Right lung (tissue), 5 donors: Measurements from ENCODE around the gene NLGN1. TPM values are rescaled to one million over a fixed set of nuclear protein-coding genes. Genes with fewer than 3 reads are reported as not detected.
A peak's percentile ranks its signal among the peaks of the same experiment; 100 is the strongest.

ENCODE experiments used
- DNase-seq, 2 donors: peaks; one replicate each; pipeline ENCODE4 v3.0.0-alpha.2; 2013
- polyA plus RNA-seq, 5 donors: library from polyadenylated mRNA; unstranded; fragments of 120-200 nt; gene quantifications; one replicate each; pipeline versions ENCODE4 v1.2.1 to v1.2.3, GENCODE V29; 2013; ENCODE audit warnings: inconsistent platforms in 1 of 5, low replicate concordance in 1 of 5; ENCODE audit not compliant: insufficient read length in 5 of 5, insufficient read depth in 1 of 5

The NLGN1 gene
- polyA plus RNA-seq, 5 donors: 3.3 to 11.4 (median 8.6) TPM

- DNase-seq: no peak
Measured at GRCh38 chr3:173708191-173708590, 310.6 kb downstream of the NLGN1 start.

- DNase-seq: no peak
Measured at GRCh38 chr3:173709026-173709425, 311.5 kb downstream of the NLGN1 start.

- no peak for DNase-seq
Measured at GRCh38 chr3:173711619-173712018, 314.1 kb downstream of the NLGN1 start.

GRCh38 chr3:173719585-173719984 is 322.0 kb downstream of the NLGN1 start:
- DNase-seq: no peak

- DNase-seq: no peak
Measured at GRCh38 chr3:173725507-173725906, 328.0 kb downstream of the NLGN1 start.

- DNase-seq: no peak
Measured at GRCh38 chr3:173730391-173730790, 332.8 kb downstream of the NLGN1 start.

GRCh38 chr3:173732237-173732636 is 334.7 kb downstream of the NLGN1 start:
- DNase-seq: no peak

- peak; percentile 13 to 18 for DNase-seq
Measured at GRCh38 chr3:173733029-173733652, 335.6 kb downstream of the NLGN1 start.

GRCh38 chr3:173734473-173734872 is 336.9 kb downstream of the NLGN1 start:
- no peak for DNase-seq

GRCh38 chr3:173734895-173735294 is 337.4 kb downstream of the NLGN1 start:
- DNase-seq: no peak

- DNase-seq: no peak
Measured at GRCh38 chr3:173735841-173736240, 338.3 kb downstream of the NLGN1 start.

GRCh38 chr3:173737167-173737808 is 339.7 kb downstream of the NLGN1 start:
- DNase-seq: no peak

- DNase-seq: no peak
Measured at GRCh38 chr3:173739726-173740125, 342.2 kb downstream of the NLGN1 start.

GRCh38 chr3:173742491-173742890 is 344.9 kb downstream of the NLGN1 start:
- no peak for DNase-seq

- DNase-seq: peak in 1 of 2 donors; percentile 2
Measured at GRCh38 chr3:173743111-173743510, 345.6 kb downstream of the NLGN1 start.

GRCh38 chr3:173743516-173743915 is 346.0 kb downstream of the NLGN1 start:
- DNase-seq: no peak

- no peak for DNase-seq
Measured at GRCh38 chr3:173744479-173744878, 346.9 kb downstream of the NLGN1 start.

GRCh38 chr3:173744895-173745294 is 347.4 kb downstream of the NLGN1 start:
- no peak for DNase-seq

- DNase-seq: no peak
Measured at GRCh38 chr3:173745952-173746682, 348.6 kb downstream of the NLGN1 start.

GRCh38 chr3:173747427-173747826 is 349.9 kb downstream of the NLGN1 start:
- no peak for DNase-seq

- DNase-seq: no peak
Measured at GRCh38 chr3:173748105-173748504, 350.6 kb downstream of the NLGN1 start.

- no peak for DNase-seq
Measured at GRCh38 chr3:173750095-173750494, 352.6 kb downstream of the NLGN1 start.

- DNase-seq: no peak
Measured at GRCh38 chr3:173750591-173750990, 353.0 kb downstream of the NLGN1 start.
